HepG2 (cell line): Measurements from ENCODE around the gene MID1. TPM values are rescaled to one million over a fixed set of nuclear protein-coding genes. Genes with fewer than 3 reads are reported as not detected.

Experiments used
- ATAC-seq: fragments of 200-7000 bp; cut with Tn5 transposase; 3 replicates; pipeline ENCODE4 v1.9.1; 2020; ENCODE audit warnings: mild to moderate bottlenecking, moderate library complexity
- BruUV-seq: library from RNA; stranded (reverse); fragments of 400-500 nt; replicated peaks from 2 replicates; lab custom pipeline; 2021; lab: Mats Ljungman, UMichigan
- CTCF ChIA-PET: fragments of 300-600 bp; formaldehyde crosslinking; extraction: SDS; loops from one replicate; lab custom pipeline; 2021; ENCODE audit warnings: low total read pairs, inconsistent platforms, low intra/inter-chr PET ratio; lab: Yijun Ruan, JAX
- POLR2A ChIA-PET: fragments of 350-600 bp; sonication (Branson Sonifier 250); formaldehyde crosslinking; loops from one replicate; lab custom pipeline; 2020; ENCODE audit warnings: antibody characterized with exemption, inconsistent platforms; lab: Yijun Ruan, JAX
- DNase-seq: peaks from one replicate; pipeline ENCODE4 v3.0.0-alpha.2; 2015; ENCODE audit warnings: low spot score
- FAIRE-seq: peaks from 3 replicates; lab custom pipeline; 2011; peaks lifted over from hg19 to GRCh38; lab: Jason Lieb, UNC
- H2AFZ ChIP-seq: one replicate; pipeline ENCODE4 v1.6.1; 2011; ENCODE audit warnings: low read length, inconsistent platforms
- H3K27ac ChIP-seq: fragments of 300-600 bp; 3 replicates; pipeline ENCODE4 v1.8.0; 2011; ENCODE audit warnings: mixed run types, mild to moderate bottlenecking, mixed read lengths, low read length, inconsistent platforms; ENCODE audit not compliant: insufficient read depth; ENCODE audit errors: extremely low read length
- H3K27me3 ChIP-seq, 2 experiments: fragments of 200-600 bp in 1 of 2; 2 replicates in 1 of 2; 3 replicates in 1 of 2; pipeline versions ENCODE4 v1.6.0 to v1.8.0; 2011; ENCODE audit warnings: low read length in 2 of 2, mild to moderate bottlenecking in 2 of 2, moderate library complexity in 2 of 2, inconsistent platforms in 1 of 2; ENCODE audit not compliant: insufficient read depth in 2 of 2, control insufficient read depth in 1 of 2
- H3K36me3 ChIP-seq, 2 experiments: fragments of 200-600 bp in 1 of 2; replicated peaks in 1 of 2; 2 replicates in 1 of 2; 3 replicates in 1 of 2; pipeline versions ENCODE4 v1.5.1 to v1.8.0; 2011; ENCODE audit warnings: low read length in 2 of 2, inconsistent platforms in 1 of 2; ENCODE audit not compliant: insufficient read depth in 2 of 2, control insufficient read depth in 1 of 2
- H3K4me1 ChIP-seq: 2 replicates; pipeline ENCODE4 v1.5.1; 2012; ENCODE audit warnings: low read length, inconsistent platforms; ENCODE audit not compliant: insufficient read depth
- H3K4me2 ChIP-seq: 2 replicates; pipeline ENCODE4 v1.6.0; 2011; ENCODE audit warnings: low read depth, low read length, inconsistent platforms
- H3K4me3 ChIP-seq, 3 experiments: fragments of 200-600 bp in 1 of 3; sonication (generic), shearing (Covaris generic) in 1 of 3; replicated peaks in 1 of 3; 2 replicates each; pipeline ENCODE4 v1.5.1; 2011 to 2016; ENCODE audit warnings: low read length in 3 of 3, inconsistent platforms in 2 of 3, low read depth in 2 of 3, mild to moderate bottlenecking in 2 of 3, control low read depth in 1 of 3, mixed read lengths in 1 of 3; ENCODE audit not compliant: insufficient read depth in 1 of 3
- H3K79me2 ChIP-seq: one replicate; pipeline ENCODE4 v1.6.1; 2011; ENCODE audit warnings: low read length, inconsistent platforms; ENCODE audit not compliant: insufficient read depth
- H3K9ac ChIP-seq: 2 replicates; pipeline ENCODE4 v1.6.0; 2011; ENCODE audit warnings: mild to moderate bottlenecking, low read depth, low read length, inconsistent platforms; ENCODE audit not compliant: insufficient read depth
- H3K9me3 ChIP-seq: 2 replicates; pipeline ENCODE4 v1.5.1; 2012; ENCODE audit warnings: mild to moderate bottlenecking, low read length
- H4K20me1 ChIP-seq: 2 replicates; pipeline ENCODE4 v1.6.0; 2011; ENCODE audit warnings: inconsistent platforms, mild to moderate bottlenecking, low read length, moderate library complexity; ENCODE audit not compliant: insufficient read depth
- ATAD3A ChIP-seq: sonication (generic); formaldehyde crosslinking; IDR thresholded peaks from 2 replicates; pipeline ENCODE4 v1.4.0; 2020; ENCODE audit warnings: missing genetic modification reagents
- JARID2 ChIP-seq: sonication (generic); formaldehyde crosslinking; IDR thresholded peaks from 2 replicates; pipeline ENCODE4 v1.8.1; 2023; ENCODE audit warnings: missing genetic modification reagents, inconsistent platforms; ENCODE audit not compliant: insufficient replicate concordance
- RORA ChIP-seq: sonication (generic); formaldehyde crosslinking; IDR thresholded peaks from 2 replicates; pipeline ENCODE4 v1.5.0; 2020; ENCODE audit warnings: mild to moderate bottlenecking, missing genetic modification reagents, moderate library complexity
- TSC22D2 ChIP-seq: sonication (generic); formaldehyde crosslinking; IDR thresholded peaks from 2 replicates; pipeline ENCODE4 v1.5.1; 2020; ENCODE audit warnings: missing genetic modification reagents, mild to moderate bottlenecking, borderline replicate concordance
- ZFYVE20 ChIP-seq: sonication (generic); formaldehyde crosslinking; IDR thresholded peaks from 2 replicates; pipeline ENCODE4 v1.8.0; 2023; ENCODE audit warnings: low read depth, mild to moderate bottlenecking, moderate library complexity, missing genetic modification reagents, borderline replicate concordance
- ZMAT3 ChIP-seq: sonication (generic); formaldehyde crosslinking; conservative IDR thresholded peaks from 2 replicates; pipeline ENCODE4 v1.7.0; 2021; ENCODE audit warnings: missing genetic modification reagents
- ZNF124 ChIP-seq: sonication (generic); formaldehyde crosslinking; IDR thresholded peaks from 2 replicates; pipeline ENCODE4 v1.4.0; 2020; ENCODE audit warnings: missing genetic modification reagents
- ZNF264 ChIP-seq: sonication (generic); formaldehyde crosslinking; IDR thresholded peaks from 2 replicates; pipeline ENCODE4 v1.4.0; 2020; ENCODE audit warnings: missing genetic modification reagents
- ZNF274 ChIP-seq: sonication (generic); formaldehyde crosslinking; IDR thresholded peaks from 2 replicates; pipeline ENCODE4 v1.5.1; 2020; ENCODE audit warnings: mild to moderate bottlenecking, missing genetic modification reagents
- ZNF44 ChIP-seq: sonication (generic); formaldehyde crosslinking; IDR thresholded peaks from 2 replicates; pipeline ENCODE4 v1.5.1; 2020; ENCODE audit warnings: mild to moderate bottlenecking, missing genetic modification reagents
- ZNF709 ChIP-seq: sonication (generic); formaldehyde crosslinking; IDR thresholded peaks from 2 replicates; pipeline ENCODE4 v1.5.0; 2020; ENCODE audit warnings: mild to moderate bottlenecking, missing genetic modification reagents
- ZNF724P ChIP-seq: sonication (generic); formaldehyde crosslinking; IDR thresholded peaks from 2 replicates; pipeline ENCODE4 v1.8.0; 2022; ENCODE audit warnings: missing genetic modification reagents, borderline replicate concordance
- WGBS: methylation state at CpG from one replicate; pipeline ENCODE4 v1.1.6; 2017; ENCODE audit warnings: low lambda C conversion rate; 5-methylcytosine and 5-hydroxymethylcytosine counted together
- in situ Hi-C: cut with HindIII; loops from 2 replicates; pipeline ENCODE4 v1.10.0; 2017; ENCODE audit warnings: low pct_unique_long_range_greater_than_20kb; ENCODE audit not compliant: extremely low pct_ligation_motif_present
- intact Hi-C: fragments of 100-400 bp; cut with micrococcal nuclease; formaldehyde crosslinking; loops from one replicate; pipeline ENCODE4 v1.10.0; 2022; ENCODE audit not compliant: unreplicated experiment
- polyA plus RNA-seq, 8 experiments: library from polyadenylated mRNA; depleted of rRNA in 3 of 8; stranded (reverse) in 7 of 8; unstranded in 1 of 8; fragments of >200 nt; fragmentation: Illumina TruSeq in 4 of 8; extraction: Trizol in 4 of 8; gene quantifications; 2 replicates each; pipeline versions ENCODE4 v1.2.1 to v1.2.3, GENCODE V29; 2011 to 2016; ENCODE audit warnings: low read depth in 4 of 8, missing spikeins in 1 of 8, mixed read lengths in 1 of 8; ENCODE audit not compliant: insufficient read depth in 1 of 8
- total RNA-seq, 5 experiments: library from RNA; depleted of rRNA; stranded (reverse); fragments of >200 nt; fragmentation: Illumina TruSeq; extraction: Trizol; gene quantifications; 2 replicates each; pipeline ENCODE4 v1.2.3, GENCODE V29; 2016; ENCODE audit warnings: low read depth in 1 of 5
- TF ChIP-seq, protein P1 (sequence below): sonication (generic); formaldehyde crosslinking; IDR thresholded peaks from 2 replicates; pipeline ENCODE4 v1.8.0; 2022; ENCODE audit warnings: mild to moderate bottlenecking, missing genetic modification reagents; ENCODE audit not compliant: insufficient replicate concordance
- TF ChIP-seq, protein P2 (sequence below): sonication (generic); formaldehyde crosslinking; IDR thresholded peaks from 2 replicates; pipeline ENCODE4 v1.4.0; 2020; ENCODE audit warnings: missing genetic modification reagents, borderline replicate concordance
- TF ChIP-seq, protein P3 (sequence below): sonication (generic); formaldehyde crosslinking; IDR thresholded peaks from 2 replicates; pipeline ENCODE4 v1.5.0; 2020; ENCODE audit warnings: mild to moderate bottlenecking, missing genetic modification reagents
- TF ChIP-seq, protein P4 (sequence below): sonication (generic); formaldehyde crosslinking; IDR thresholded peaks from 2 replicates; pipeline ENCODE4 v1.5.0; 2020; ENCODE audit warnings: missing genetic modification reagents
- TF ChIP-seq, protein P5 (sequence below): IDR thresholded peaks from 2 replicates; pipeline ENCODE4 v1.6.1; 2012; ENCODE audit warnings: inconsistent platforms

The MID1 gene
- total and polyA plus RNA-seq, 2 of the 13 experiments (the other 11 are each of a cell fraction or from before 2014, with no cell fraction given): 0.86 to 1.1 TPM

DNA sequence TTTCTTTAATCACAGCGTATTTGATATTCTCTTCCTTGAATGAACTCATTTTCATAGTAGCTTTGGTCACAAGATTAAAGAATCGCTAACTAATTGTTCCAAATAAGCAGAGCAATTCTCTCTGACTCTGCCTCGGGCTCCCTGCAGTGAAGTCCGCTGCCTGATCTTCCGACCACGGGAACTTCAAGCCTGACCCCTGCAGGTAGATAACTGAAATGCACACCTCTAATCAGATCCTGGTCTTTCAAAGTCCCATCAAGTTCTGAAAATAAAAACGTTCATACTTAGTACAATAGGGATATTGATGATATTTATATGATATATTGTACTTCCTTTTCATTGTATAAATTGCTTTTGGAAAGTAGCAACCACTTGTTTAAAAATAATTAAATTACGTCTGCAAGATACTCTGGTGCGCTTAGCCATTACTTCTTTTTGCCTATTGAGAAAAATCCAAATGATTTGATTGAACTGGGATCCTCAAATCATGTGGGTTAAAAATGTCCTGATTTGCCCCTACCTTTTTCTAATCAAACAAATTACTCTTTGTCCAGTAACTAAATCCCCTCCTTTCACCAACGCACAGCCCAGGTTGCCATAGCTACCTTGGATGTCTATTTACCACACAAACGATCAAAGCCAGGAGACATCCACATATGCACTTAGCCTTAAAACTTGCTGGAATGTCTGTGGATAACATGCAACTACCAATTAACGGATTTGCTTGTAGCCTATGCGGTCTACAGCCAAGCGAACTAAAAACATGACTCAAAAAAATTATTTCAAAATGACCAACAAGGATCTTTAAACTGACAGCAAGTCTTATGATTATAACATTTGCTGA, 4.2 kb downstream of the MID1 start:
- Histone ChIP-seq H3K4me3 (no peak overlapping the region), H3K4me1 (no peaks in the 10 kb centered on the region)
- FAIRE-seq: no peak

DNA sequence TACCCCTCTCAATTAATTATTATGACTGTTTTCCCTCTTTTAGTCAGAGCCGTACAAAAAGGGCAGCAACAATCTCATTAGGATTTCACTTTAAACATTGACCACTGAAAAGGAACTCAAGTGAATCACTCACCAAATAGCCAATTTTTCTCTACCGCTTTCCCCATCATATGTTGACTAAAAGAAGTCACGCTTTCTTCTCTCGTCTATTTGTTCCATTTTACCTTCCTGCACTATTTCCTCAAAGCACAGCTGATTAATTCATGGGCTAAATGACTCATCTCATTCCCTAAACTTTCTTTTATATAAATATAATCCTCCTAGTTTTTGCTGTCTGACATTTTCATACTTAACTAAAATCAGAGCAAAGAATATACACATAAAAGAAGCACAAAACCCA, 8.2 kb downstream of the MID1 start:
- intact Hi-C loops (no loop called here), in situ Hi-C loops (no loop called here)
- no peak overlapping the region for H3K4me3 ChIP-seq
- ATAC-seq (no peak), DNase-seq (no peak), FAIRE-seq (no peak)
- ChIA-PET POLR2A (no interaction called here), CTCF (no interaction called here)
- no peaks in the 10 kb centered on the region for H3K36me3 ChIP-seq
- no peak overlapping the region for H3K9ac ChIP-seq
- no peaks in the 10 kb centered on the region for H3K9me3 ChIP-seq
- no peak overlapping the region for H3K4me2 ChIP-seq
- H3K79me2 ChIP-seq: no peaks in the 10 kb centered on the region
- no TSS peak for BruUV-seq
- no peaks in the 10 kb centered on the region for H3K4me1 ChIP-seq
- no peak overlapping the region for H3K27ac ChIP-seq
- H4K20me1 ChIP-seq: no peaks in the 10 kb centered on the region
- no CpG with 5 or more reads among the region's 4 CpGs for WGBS
- no peaks in the 10 kb centered on the region for H3K27me3 ChIP-seq
- H2AFZ ChIP-seq: no peak overlapping the region
- TF ChIP-seq, protein P1, sequence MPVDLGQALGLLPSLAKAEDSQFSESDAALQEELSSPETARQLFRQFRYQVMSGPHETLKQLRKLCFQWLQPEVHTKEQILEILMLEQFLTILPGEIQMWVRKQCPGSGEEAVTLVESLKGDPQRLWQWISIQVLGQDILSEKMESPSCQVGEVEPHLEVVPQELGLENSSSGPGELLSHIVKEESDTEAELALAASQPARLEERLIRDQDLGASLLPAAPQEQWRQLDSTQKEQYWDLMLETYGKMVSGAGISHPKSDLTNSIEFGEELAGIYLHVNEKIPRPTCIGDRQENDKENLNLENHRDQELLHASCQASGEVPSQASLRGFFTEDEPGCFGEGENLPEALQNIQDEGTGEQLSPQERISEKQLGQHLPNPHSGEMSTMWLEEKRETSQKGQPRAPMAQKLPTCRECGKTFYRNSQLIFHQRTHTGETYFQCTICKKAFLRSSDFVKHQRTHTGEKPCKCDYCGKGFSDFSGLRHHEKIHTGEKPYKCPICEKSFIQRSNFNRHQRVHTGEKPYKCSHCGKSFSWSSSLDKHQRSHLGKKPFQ (CRISPR knock-in tag): no peak
- no peak for TF ChIP-seq ZNF264
- TF ChIP-seq, protein P2, sequence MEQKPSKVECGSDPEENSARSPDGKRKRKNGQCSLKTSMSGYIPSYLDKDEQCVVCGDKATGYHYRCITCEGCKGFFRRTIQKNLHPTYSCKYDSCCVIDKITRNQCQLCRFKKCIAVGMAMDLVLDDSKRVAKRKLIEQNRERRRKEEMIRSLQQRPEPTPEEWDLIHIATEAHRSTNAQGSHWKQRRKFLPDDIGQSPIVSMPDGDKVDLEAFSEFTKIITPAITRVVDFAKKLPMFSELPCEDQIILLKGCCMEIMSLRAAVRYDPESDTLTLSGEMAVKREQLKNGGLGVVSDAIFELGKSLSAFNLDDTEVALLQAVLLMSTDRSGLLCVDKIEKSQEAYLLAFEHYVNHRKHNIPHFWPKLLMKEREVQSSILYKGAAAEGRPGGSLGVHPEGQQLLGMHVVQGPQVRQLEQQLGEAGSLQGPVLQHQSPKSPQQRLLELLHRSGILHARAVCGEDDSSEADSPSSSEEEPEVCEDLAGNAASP: no peak
- TF ChIP-seq, protein P3, sequence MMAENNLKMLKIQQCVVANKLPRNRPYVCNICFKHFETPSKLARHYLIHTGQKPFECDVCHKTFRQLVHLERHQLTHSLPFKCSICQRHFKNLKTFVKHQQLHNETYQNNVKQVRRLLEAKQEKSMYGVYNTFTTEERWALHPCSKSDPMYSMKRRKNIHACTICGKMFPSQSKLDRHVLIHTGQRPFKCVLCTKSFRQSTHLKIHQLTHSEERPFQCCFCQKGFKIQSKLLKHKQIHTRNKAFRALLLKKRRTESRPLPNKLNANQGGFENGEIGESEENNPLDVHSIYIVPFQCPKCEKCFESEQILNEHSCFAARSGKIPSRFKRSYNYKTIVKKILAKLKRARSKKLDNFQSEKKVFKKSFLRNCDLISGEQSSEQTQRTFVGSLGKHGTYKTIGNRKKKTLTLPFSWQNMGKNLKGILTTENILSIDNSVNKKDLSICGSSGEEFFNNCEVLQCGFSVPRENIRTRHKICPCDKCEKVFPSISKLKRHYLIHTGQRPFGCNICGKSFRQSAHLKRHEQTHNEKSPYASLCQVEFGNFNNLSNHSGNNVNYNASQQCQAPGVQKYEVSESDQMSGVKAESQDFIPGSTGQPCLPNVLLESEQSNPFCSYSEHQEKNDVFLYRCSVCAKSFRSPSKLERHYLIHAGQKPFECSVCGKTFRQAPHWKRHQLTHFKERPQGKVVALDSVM (CRISPR knock-in tag): no peak
- TF ChIP-seq JARID2 (CRISPR knock-in tag): no peak

More for the DNA sequence above, 4.2 kb downstream of the MID1 start:
- in situ Hi-C loops: no loop called here
- Histone ChIP-seq H3K27ac (no peak overlapping the region), H3K9ac (no peak overlapping the region), H3K27me3 (no peaks in the 10 kb centered on the region), H2AFZ (no peak overlapping the region), H4K20me1 (no peaks in the 10 kb centered on the region), H3K79me2 (no peaks in the 10 kb centered on the region), H3K36me3 (no peaks in the 10 kb centered on the region), H3K9me3 (no peaks in the 10 kb centered on the region), H3K4me2 (no peak overlapping the region)
- intact Hi-C loops: no loop called here
- DNase-seq: no peak
- no TSS peak for BruUV-seq
- TF ChIP-seq ZMAT3 (no peak), RORA (CRISPR knock-in tag) (no peak), TSC22D2 (no peak), ZNF124 (CRISPR knock-in tag) (no peak), ZNF274 (CRISPR knock-in tag) (no peak), ZFYVE20 (no peak), ZNF709 (CRISPR knock-in tag) (no peak), ZNF44 (CRISPR knock-in tag) (no peak), ATAD3A (CRISPR knock-in tag) (no peak), ZNF724P (CRISPR knock-in tag) (no peak)
- TF ChIP-seq, protein P4, sequence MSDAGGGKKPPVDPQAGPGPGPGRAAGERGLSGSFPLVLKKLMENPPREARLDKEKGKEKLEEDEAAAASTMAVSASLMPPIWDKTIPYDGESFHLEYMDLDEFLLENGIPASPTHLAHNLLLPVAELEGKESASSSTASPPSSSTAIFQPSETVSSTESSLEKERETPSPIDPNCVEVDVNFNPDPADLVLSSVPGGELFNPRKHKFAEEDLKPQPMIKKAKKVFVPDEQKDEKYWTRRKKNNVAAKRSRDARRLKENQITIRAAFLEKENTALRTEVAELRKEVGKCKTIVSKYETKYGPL (CRISPR knock-in tag): no peak
- TF ChIP-seq, protein P5, sequence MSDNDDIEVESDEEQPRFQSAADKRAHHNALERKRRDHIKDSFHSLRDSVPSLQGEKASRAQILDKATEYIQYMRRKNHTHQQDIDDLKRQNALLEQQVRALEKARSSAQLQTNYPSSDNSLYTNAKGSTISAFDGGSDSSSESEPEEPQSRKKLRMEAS: no peak
- ChIA-PET POLR2A (no interaction called here), CTCF (no interaction called here)
- no CpG with 5 or more reads among the region's 14 CpGs for WGBS
- no peak for ATAC-seq
